CD4-positive, alpha-beta memory T cell (primary cell): ENCODE results near the gene ZNF446. TPM values are rescaled to one million over a fixed set of nuclear protein-coding genes. Genes with fewer than 3 reads are reported as not detected.

ENCODE experiments used
- CTCF ChIA-PET: fragments of 350-600 bp; sonication (Branson Sonifier 250); formaldehyde crosslinking; loops from one replicate; lab custom pipeline; 2021; ENCODE audit warnings: inconsistent platforms; ENCODE audit not compliant: partially characterized antibody; lab: Charles Lee
- POLR2A ChIA-PET: fragments of 350-600 bp; sonication (Branson Sonifier 250); formaldehyde crosslinking; loops from one replicate; lab custom pipeline; 2021; ENCODE audit not compliant: partially characterized antibody; lab: Charles Lee
- DNase-seq, 5 donors: peaks; one replicate each; pipeline versions ENCODE4 v3.0.0 to v3.0.0-alpha.2; 2020 to 2022; ENCODE audit warnings: mixed read lengths in 1 of 5
- H3K27ac ChIP-seq: one replicate; pipeline ENCODE4 v1.7.0; 2013; ENCODE audit warnings: low read depth, low read length
- H3K27me3 ChIP-seq: 2 replicates; pipeline ENCODE4 v1.7.0; 2013; ENCODE audit warnings: mild to moderate bottlenecking, low read length, moderate library complexity; ENCODE audit not compliant: insufficient read depth
- H3K36me3 ChIP-seq: 2 replicates; pipeline ENCODE4 v1.7.0; 2013; ENCODE audit warnings: mild to moderate bottlenecking, low read length, moderate library complexity; ENCODE audit not compliant: insufficient read depth
- H3K4me1 ChIP-seq: 2 replicates; pipeline ENCODE4 v1.7.0; 2013; ENCODE audit warnings: mild to moderate bottlenecking, low read length, moderate library complexity; ENCODE audit not compliant: insufficient read depth
- H3K4me3 ChIP-seq, 2 donors: one replicate each; pipeline ENCODE4 v1.7.0; 2013; ENCODE audit warnings: low read length in 2 of 2, mild to moderate bottlenecking in 1 of 2
- H3K9me3 ChIP-seq, 2 donors: one replicate each; pipeline ENCODE4 v1.7.0; 2013; ENCODE audit warnings: low read length in 2 of 2, control low read depth in 1 of 2; ENCODE audit not compliant: control insufficient read depth in 1 of 2
- H3K27ac Mint-ChIP-seq, 7 donors: one replicate each; pipeline ENCODE4 v1.8.0; 2020 to 2021; ENCODE audit warnings: mixed read lengths in 7 of 7, mild to moderate bottlenecking in 6 of 7, inconsistent platforms in 3 of 7, moderate library complexity in 3 of 7
- H3K27me3 Mint-ChIP-seq, 2 donors: one replicate each; pipeline ENCODE4 v1.8.0; 2020 to 2021; ENCODE audit warnings: mixed read lengths in 2 of 2
- H3K36me3 Mint-ChIP-seq, 2 donors: one replicate each; pipeline ENCODE4 v1.8.0; 2020 to 2021; ENCODE audit warnings: mixed read lengths in 2 of 2, inconsistent platforms in 1 of 2, mild to moderate bottlenecking in 1 of 2
- H3K4me1 Mint-ChIP-seq, 4 donors: one replicate each; pipeline ENCODE4 v1.8.0; 2020 to 2021; ENCODE audit warnings: mixed read lengths in 4 of 4, mild to moderate bottlenecking in 1 of 4
- H3K4me3 Mint-ChIP-seq, 8 donors: one replicate each; pipeline ENCODE4 v1.8.0; 2020 to 2021; ENCODE audit warnings: mixed read lengths in 8 of 8, mild to moderate bottlenecking in 7 of 8, moderate library complexity in 6 of 8, inconsistent platforms in 3 of 8
- H3K9me3 Mint-ChIP-seq, 8 donors: one replicate each; pipeline ENCODE4 v1.8.0; 2020 to 2021; ENCODE audit warnings: mixed read lengths in 8 of 8, mild to moderate bottlenecking in 5 of 8, inconsistent platforms in 3 of 8, moderate library complexity in 1 of 8
- intact Hi-C: fragments of 100-400 bp; cut with micrococcal nuclease; formaldehyde crosslinking; loops from one replicate; pipeline ENCODE4 v1.15.1; 2023
- polyA plus RNA-seq, 2 donors: library from polyadenylated mRNA; unstranded; fragments of 300-500 nt; fragmentation: Illumina TruSeq; gene quantifications; one replicate each; pipeline ENCODE4 v1.2.3, GENCODE V29; 2021
- total RNA-seq, 2 experiments: library from RNA; stranded (reverse); gene quantifications; one replicate each; pipeline ENCODE4 v1.2.3, GENCODE V29; 2021

The ZNF446 gene
- total and polyA plus RNA-seq, 4 experiments from 2014 or later: 1.4 to 19.5 (median 10.9) TPM

- POLR2A ChIA-PET: interaction anchor here (1.0 to 1.9 kb wide), 6 partner anchors 20 to 114 kb away, joined by 3 to 11 read pairs (median 4); partner anchors contain the start of genes RPS5, SLC27A5, TRIM28 and ZNF324B
- CTCF ChIA-PET: interaction anchor here (1.0 to 1.8 kb wide), 2 partner anchors 38 to 104 kb away, joined by 3 to 6 read pairs; no protein-coding TSS in a partner anchor
- peaks cover 17% of the 10 kb centered on the region for H3K4me1 ChIP-seq
These were observed 405 bp downstream of the ZNF446 start for GRCh38 chr19:58476498-58477015.

DNA sequence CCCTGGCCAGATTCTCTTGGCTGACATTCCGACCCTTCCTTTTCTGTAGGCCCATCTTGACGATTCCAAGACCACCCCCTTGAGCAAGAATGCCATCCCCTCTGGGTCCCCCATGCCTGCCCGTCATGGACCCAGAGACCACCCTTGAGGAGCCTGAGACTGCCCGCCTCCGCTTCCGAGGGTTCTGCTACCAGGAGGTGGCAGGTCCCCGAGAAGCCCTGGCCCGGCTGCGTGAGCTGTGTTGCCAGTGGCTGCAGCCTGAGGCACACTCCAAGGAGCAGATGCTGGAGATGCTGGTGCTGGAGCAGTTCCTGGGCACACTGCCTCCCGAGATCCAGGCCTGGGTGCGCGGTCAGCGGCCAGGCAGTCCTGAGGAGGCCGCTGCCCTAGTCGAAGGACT, 978 bp downstream of the ZNF446 start:
- H3K27me3 ChIP-seq: no peaks in the 10 kb centered on the region
- peaks cover 10 to 33% (median 19%) of the 10 kb centered on the region in 4 donors for H3K4me1 Mint-ChIP-seq
- ChIA-PET CTCF (interaction anchor here (1.0 to 1.8 kb wide), 2 partner anchors 37 to 104 kb away, joined by 3 to 6 read pairs; no protein-coding TSS in a partner anchor), POLR2A (interaction anchor here (1.0 to 1.4 kb wide), 4 partner anchors 20 to 115 kb away, joined by 3 to 4 read pairs (median 4); partner anchors contain the start of genes SLC27A5 and ZNF497)
- peaks cover 4% of the 10 kb centered on the region for H3K36me3 ChIP-seq
- DNase-seq: no peak
- no peaks in the 10 kb centered on the region for H3K9me3 ChIP-seq
- no peaks in the 10 kb centered on the region for H3K9me3 Mint-ChIP-seq
- peaks cover 2 to 23% of the 10 kb centered on the region in 2 donors for H3K36me3 Mint-ChIP-seq
- H3K27ac ChIP-seq: peak overlapping the region; percentile 90
- H3K4me3 Mint-ChIP-seq: peak overlapping the region; percentile 86 to 98 (median 96)
- no peak overlapping the region for H3K4me3 ChIP-seq
- H3K27ac Mint-ChIP-seq: peak overlapping the region; percentile 92 to 100 (median 99)
- no peaks in the 10 kb centered on the region for H3K27me3 Mint-ChIP-seq
- intact Hi-C loops: loop anchor here (5.0 kb wide), 2 partner anchors 40 to 250 kb away; partner anchors contain the start of genes ZBTB45 and ZNF544
- peaks cover 17% of the 10 kb centered on the region for H3K4me1 ChIP-seq

More at GRCh38 chr19:58476498-58477015, 405 bp downstream of the ZNF446 start:
- no peaks in the 10 kb centered on the region for H3K9me3 Mint-ChIP-seq
- H3K27me3 ChIP-seq: no peaks in the 10 kb centered on the region
- no peaks in the 10 kb centered on the region for H3K9me3 ChIP-seq
- intact Hi-C loops: loop anchor here (1.0 to 5.0 kb wide), 7 partner anchors 23 to 249 kb away; partner anchors contain the start of genes ERVK3-1, MZF1, ZBTB45 and ZNF132
- peak overlapping the region; percentile 86 to 98 (median 96) for H3K4me3 Mint-ChIP-seq
- H3K36me3 Mint-ChIP-seq: peaks cover 4 to 24% of the 10 kb centered on the region in 2 donors
- H3K36me3 ChIP-seq: peaks cover 4% of the 10 kb centered on the region
- H3K27ac ChIP-seq: peak overlapping the region; percentile 90
- H3K27me3 Mint-ChIP-seq: no peaks in the 10 kb centered on the region
- peak overlapping the region; percentile 92 to 100 (median 99) for H3K27ac Mint-ChIP-seq
- DNase-seq: no peak
- H3K4me3 ChIP-seq: peak overlapping the region; percentile 57 to 94
- H3K4me1 Mint-ChIP-seq: peaks cover 9 to 33% (median 19%) of the 10 kb centered on the region in 4 donors

GRCh38 chr19:58477871-58478270, 1.7 kb downstream of the ZNF446 start:
- no peaks in the 10 kb centered on the region for H3K9me3 Mint-ChIP-seq
- H3K36me3 ChIP-seq: peaks cover 1% of the 10 kb centered on the region
- intact Hi-C loops: loop anchor here (5.0 kb wide), 2 partner anchors 39 to 251 kb away; partner anchors contain the start of genes ZBTB45 and ZNF544
- CTCF ChIA-PET: no interaction called here
- H3K27ac ChIP-seq: no peak overlapping the region
- POLR2A ChIA-PET: interaction anchor here (1.4 kb wide), 1 partner anchor 35 kb away, joined by 4 read pairs; no protein-coding TSS in a partner anchor
- no peaks in the 10 kb centered on the region for H3K9me3 ChIP-seq
- H3K27me3 Mint-ChIP-seq: no peaks in the 10 kb centered on the region
- H3K4me1 ChIP-seq: peaks cover 17% of the 10 kb centered on the region
- peak overlapping the region in 3 of 7 donors; percentile 68 to 92 (median 70) for H3K27ac Mint-ChIP-seq
- H3K4me3 Mint-ChIP-seq: peak overlapping the region in 1 of 8 donors; percentile 31
- peaks cover 11 to 33% (median 19%) of the 10 kb centered on the region in 4 donors for H3K4me1 Mint-ChIP-seq
- peaks cover 0 to 16% of the 10 kb centered on the region in 2 donors for H3K36me3 Mint-ChIP-seq
- H3K4me3 ChIP-seq: no peak overlapping the region
- DNase-seq: no peak
- no peaks in the 10 kb centered on the region for H3K27me3 ChIP-seq

DNA sequence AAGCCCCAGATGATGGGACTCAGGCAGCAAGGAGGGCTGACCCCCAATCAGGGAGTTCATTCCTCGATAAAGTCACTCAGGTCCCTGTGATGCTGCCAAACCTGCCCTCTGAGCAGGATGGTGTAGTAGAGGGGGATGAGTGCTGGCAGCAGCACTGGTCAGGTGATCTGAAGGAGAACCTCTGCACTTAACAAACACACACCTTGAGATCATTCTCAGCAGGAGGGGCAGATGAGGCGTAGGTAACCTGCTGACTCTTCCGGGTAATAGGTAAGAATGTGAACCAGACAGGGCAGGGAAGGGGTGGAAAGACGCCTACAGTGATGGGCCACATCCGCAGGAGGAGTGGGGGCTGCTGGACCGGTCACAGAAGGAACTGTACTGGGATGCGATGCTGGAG, 3.2 kb downstream of the ZNF446 start:
- no peak overlapping the region for H3K27ac ChIP-seq
- H3K4me3 Mint-ChIP-seq: peak overlapping the region in 1 of 8 donors; percentile 52
- intact Hi-C loops: loop anchor here (5.0 kb wide), 2 partner anchors 38 to 252 kb away; partner anchors contain the start of genes ZBTB45 and ZNF544

DNA sequence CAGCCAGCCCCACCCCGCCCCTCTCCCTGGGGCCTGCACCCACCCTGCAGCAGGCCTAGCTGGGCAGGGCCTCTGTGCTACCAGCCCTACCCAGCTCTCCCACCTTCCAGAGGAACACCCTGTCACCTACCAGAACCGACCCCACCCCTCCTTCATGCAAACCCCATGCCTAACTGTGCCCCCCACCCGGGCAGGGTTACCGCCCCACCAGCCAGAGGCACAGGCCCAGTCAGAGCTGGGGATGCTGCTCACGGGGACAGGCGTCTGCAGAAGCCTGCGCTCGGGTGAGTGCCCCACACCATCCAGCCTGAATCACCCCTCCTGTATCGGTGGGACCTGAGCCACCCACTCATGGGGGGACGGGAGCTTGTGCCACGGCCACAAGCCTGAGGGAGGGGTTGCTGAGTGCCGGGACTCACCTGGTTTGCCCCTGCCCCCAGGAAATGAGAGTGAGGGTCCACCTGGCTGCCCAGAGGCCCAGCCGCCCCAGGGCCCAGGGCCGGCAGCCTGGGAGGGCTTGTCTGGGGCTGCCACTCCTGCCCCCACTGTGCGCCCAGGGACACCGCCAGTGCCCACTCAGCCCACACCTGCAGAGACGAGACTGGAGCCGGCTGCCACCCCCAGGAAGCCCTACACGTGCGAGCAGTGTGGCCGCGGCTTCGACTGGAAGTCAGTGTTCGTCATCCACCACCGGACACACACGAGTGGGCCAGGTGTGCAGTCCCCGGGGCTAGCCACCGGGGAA, 3.8 kb downstream of the ZNF446 start:
- no peaks in the 10 kb centered on the region for H3K27me3 ChIP-seq
- H3K36me3 ChIP-seq: no peaks in the 10 kb centered on the region
- no peaks in the 10 kb centered on the region for H3K9me3 ChIP-seq
- H3K27ac Mint-ChIP-seq: no peak overlapping the region
- H3K4me1 Mint-ChIP-seq: peaks cover 9 to 23% (median 16%) of the 10 kb centered on the region in 4 donors
- H3K4me3 ChIP-seq: no peak overlapping the region
- POLR2A ChIA-PET: no interaction called here
- peaks cover 16% of the 10 kb centered on the region for H3K4me1 ChIP-seq
- CTCF ChIA-PET: no interaction called here
- peaks cover 0 to 13% of the 10 kb centered on the region in 2 donors for H3K36me3 Mint-ChIP-seq
- no peaks in the 10 kb centered on the region for H3K9me3 Mint-ChIP-seq
- no peak overlapping the region for H3K27ac ChIP-seq
- no peak overlapping the region for H3K4me3 Mint-ChIP-seq
- no peaks in the 10 kb centered on the region for H3K27me3 Mint-ChIP-seq
- no peak for DNase-seq
- intact Hi-C loops: loop anchor here (5.0 kb wide), 2 partner anchors 37 to 253 kb away; partner anchors contain the start of genes ZBTB45 and ZNF544

More for the DNA sequence above, 3.2 kb downstream of the ZNF446 start:
- Mint-ChIP-seq H3K27me3 (no peaks in the 10 kb centered on the region), H3K4me1 (peaks cover 11 to 27% (median 19%) of the 10 kb centered on the region in 4 donors), H3K9me3 (no peaks in the 10 kb centered on the region), H3K36me3 (peaks cover 0 to 13% of the 10 kb centered on the region in 2 donors), H3K27ac (peak overlapping the region in 2 of 7 donors; percentile 71 to 81)
- Histone ChIP-seq H3K9me3 (no peaks in the 10 kb centered on the region), H3K36me3 (no peaks in the 10 kb centered on the region), H3K4me3 (no peak overlapping the region), H3K27me3 (no peaks in the 10 kb centered on the region), H3K4me1 (peaks cover 17% of the 10 kb centered on the region)
- CTCF ChIA-PET: no interaction called here
- POLR2A ChIA-PET: no interaction called here
- DNase-seq: no peak

DNA sequence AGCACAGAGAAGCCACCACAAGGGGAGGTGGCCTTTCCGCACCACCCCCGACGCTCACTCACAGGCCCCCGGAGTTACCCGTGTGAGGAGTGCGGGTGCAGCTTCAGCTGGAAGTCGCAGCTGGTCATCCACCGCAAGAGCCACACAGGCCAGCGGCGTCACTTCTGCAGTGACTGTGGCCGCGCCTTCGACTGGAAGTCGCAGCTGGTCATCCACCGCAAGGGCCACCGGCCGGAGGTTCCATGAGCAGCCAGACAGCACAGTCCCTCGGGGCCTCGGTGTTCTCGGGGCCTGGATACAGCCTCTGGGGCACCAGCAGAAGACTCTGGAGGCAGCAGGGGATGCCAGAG, 4.3 kb downstream of the ZNF446 start:
- H3K27me3 ChIP-seq: no peaks in the 10 kb centered on the region
- H3K4me3 ChIP-seq: no peak overlapping the region
- peaks cover 6 to 17% (median 11%) of the 10 kb centered on the region in 4 donors for H3K4me1 Mint-ChIP-seq
- intact Hi-C loops: no loop called here
- H3K27me3 Mint-ChIP-seq: no peaks in the 10 kb centered on the region
- H3K9me3 Mint-ChIP-seq: no peaks in the 10 kb centered on the region
- CTCF ChIA-PET: no interaction called here
- H3K36me3 ChIP-seq: no peaks in the 10 kb centered on the region
- peaks cover 0 to 13% of the 10 kb centered on the region in 2 donors for H3K36me3 Mint-ChIP-seq
- no peak for DNase-seq
- H3K4me3 Mint-ChIP-seq: no peak overlapping the region
- no peak overlapping the region for H3K27ac Mint-ChIP-seq
- H3K9me3 ChIP-seq: no peaks in the 10 kb centered on the region
- H3K27ac ChIP-seq: no peak overlapping the region
- peaks cover 10% of the 10 kb centered on the region for H3K4me1 ChIP-seq
- POLR2A ChIA-PET: interaction anchor here (1.1 kb wide), 1 partner anchor 19 kb away, joined by 3 read pairs; no protein-coding TSS in a partner anchor
